Activated CD8-positive, alpha-beta memory T cell treated with anti-CD3 and anti-CD28 coated beads for 4 hours (primary cell): ENCODE results near the gene PARN.
"Not testable (repeated sequence)": the region's sequence is repeated elsewhere in the genome, so short reads cannot be mapped to it uniquely, and the experiment has no call there.

ENCODE experiments used
- DNase-seq, 2 donors: peaks; one replicate each; pipeline ENCODE4 v3.0.0-alpha.2; 2020; ENCODE audit warnings: low read depth in 2 of 2

The PARN gene

GRCh38 chr16:14629919-14630619 is at the start of gene PARN:
TSS of gene PARN (minus strand) at chr16:14630260. CDS start at chr16:14630125, 135 bp downstream.
- DNase-seq = peak; percentile 95

GRCh38 chr16:14678748-14679497 is 48.9 kb upstream of the PARN start:
- no peak for DNase-seq

GRCh38 chr16:14677627-14678026 is 47.6 kb upstream of the PARN start:
- DNase-seq = no peak

GRCh38 chr16:14676633-14677032 is 46.6 kb upstream of the PARN start:
- no peak for DNase-seq

DNA sequence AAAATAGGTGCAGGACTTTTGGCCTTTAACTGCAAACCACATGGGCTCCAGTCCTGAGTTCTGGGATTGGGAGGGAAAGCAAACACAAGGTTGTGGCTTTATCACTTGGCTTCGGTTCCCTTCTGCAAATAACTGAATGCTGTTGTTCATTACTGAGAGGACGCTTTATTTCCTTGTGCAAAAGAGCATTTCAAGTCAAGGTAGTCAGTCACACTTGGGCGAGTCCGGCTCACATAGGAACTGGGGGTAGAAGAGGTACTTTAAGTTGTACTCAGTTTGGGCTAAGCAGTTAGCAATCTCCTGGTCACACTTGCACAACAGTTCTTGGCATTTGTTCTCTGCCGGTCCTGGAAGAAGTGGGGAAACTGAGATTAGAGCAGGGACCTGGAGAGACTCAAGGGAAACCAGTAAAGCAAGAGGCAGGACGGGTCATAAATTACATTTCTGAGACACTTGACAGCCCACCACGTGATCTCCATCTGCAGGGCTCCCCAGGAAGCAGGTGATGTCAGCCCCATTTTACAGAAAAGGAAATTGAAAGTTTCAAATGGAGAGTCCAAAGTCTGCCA is 42.4 kb upstream of the PARN start:
- no peak for DNase-seq

DNA sequence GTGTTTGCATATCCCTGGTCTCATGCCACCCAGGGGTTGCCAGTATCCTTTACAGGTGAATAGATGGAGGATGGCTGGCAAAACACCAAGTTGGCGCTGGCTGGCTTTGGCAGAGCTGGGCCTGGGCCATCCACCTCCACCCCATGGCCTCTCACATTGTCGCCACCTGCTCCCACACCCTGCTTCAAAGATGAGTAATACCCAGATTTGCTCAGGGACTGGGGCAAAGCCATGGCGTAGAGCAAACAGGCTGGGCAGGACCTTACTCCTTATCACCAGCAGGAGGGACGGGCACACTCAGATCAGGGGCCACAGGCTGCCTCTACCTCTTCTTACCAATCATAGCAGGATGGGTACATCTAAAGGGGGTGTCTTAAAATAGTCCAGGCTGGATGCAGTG is 39.7 kb upstream of the PARN start:
- DNase-seq = no peak

DNA sequence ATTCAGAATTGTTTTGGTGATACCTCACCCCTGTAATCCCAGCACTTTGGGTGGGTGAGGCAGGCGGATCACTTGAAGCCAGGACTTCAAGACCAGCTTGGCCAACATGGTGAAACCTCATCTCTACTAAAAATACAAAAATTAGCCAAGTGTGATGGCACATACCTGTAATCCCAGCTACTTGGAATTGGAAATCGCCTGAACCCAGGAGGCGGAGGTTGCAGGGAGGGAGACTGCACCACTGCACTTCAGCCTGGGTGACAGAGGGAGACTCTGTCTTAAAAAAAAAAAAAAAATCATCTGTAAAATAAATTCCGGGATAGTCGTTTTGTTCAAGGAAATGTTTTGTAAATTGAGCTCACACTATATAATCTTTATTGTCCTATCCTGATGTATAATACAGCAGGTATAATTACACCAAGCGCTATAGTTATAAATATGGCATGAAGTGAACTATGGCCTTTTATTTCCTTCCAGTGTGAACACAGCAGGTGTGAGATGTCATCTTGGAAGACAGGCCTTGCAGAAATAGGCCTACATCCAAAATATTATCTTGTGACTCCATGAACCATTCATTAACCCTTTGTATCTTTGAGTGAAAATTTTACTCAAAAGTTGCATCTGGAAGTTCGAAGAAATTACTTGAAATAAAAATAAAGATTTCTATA is 38.6 kb upstream of the PARN start:
- DNase-seq = no peak

- DNase-seq = no peak
These were observed 37.5 kb upstream of the PARN start for GRCh38 chr16:14667347-14668266.

DNA sequence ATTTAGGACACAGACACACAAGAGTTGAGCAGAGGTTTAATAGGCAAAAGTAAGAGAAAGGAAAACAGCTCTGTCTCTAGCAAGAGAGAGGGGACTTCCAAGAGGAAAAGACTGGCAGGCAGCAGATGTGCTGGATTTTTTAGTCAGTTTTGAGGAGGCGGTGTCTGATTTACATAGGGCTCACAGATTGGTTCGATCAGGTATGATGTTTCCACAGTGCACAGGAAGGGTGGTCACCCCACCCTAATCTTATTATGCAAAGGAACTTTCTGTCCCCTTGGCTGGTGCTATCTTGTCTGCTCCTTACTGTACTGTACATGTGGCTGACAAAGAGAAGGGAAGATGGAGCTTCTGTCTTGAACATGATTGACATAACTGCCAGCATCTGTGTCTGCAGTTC is 28.0 kb upstream of the PARN start:
- no peak for DNase-seq

GRCh38 chr16:14652726-14653125 is 22.7 kb upstream of the PARN start:
- no peak for DNase-seq

GRCh38 chr16:14650629-14651028 is 20.6 kb upstream of the PARN start:
- no peak for DNase-seq

DNA sequence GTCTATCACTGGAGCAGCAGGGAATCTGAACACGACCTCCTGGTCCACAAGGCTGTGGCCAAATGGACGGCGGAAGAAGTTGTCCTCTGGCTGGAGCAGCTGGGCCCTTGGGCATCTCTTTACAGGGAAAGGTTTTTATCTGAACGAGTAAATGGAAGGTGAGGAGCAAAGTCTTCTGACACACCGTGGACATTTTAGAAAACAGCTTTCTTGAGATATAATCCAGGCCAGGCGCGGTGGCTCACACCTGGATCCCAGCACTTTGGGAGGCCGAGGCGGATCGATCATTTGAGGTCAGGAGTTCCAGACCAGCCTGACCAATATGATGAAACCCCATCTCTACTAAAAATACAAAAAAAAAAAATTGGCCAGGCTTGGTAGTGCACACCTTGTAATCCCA is 19.8 kb upstream of the PARN start:
- no peak for DNase-seq

DNA sequence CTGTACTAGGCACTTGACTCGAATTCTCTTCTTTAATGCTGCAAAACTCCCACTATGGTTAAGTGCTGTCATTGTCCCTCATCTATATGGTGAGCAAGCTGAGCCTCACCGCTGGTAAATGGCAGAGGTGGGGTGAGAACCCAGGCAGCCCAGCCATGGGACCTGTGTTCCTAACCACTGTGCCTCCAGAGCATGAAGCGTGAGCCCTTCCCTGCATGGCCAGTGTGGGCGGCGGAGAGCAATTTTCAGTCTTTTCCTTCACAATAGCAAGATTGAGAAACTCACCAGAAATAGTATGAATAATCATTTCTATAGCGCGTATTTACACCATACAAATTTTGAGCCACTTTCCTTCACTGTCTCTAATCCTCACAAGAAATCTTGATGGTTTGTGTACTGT is 11.9 kb upstream of the PARN start:
- no peak for DNase-seq

- DNase-seq = no peak
These were observed 11.1 kb upstream of the PARN start for GRCh38 chr16:14641206-14641605.

GRCh38 chr16:14640538-14640937 is 10.5 kb upstream of the PARN start:
- DNase-seq = no peak

- not testable (repeated sequence) for DNase-seq
These were observed 6.8 kb upstream of the PARN start for GRCh38 chr16:14636951-14637240.

DNA sequence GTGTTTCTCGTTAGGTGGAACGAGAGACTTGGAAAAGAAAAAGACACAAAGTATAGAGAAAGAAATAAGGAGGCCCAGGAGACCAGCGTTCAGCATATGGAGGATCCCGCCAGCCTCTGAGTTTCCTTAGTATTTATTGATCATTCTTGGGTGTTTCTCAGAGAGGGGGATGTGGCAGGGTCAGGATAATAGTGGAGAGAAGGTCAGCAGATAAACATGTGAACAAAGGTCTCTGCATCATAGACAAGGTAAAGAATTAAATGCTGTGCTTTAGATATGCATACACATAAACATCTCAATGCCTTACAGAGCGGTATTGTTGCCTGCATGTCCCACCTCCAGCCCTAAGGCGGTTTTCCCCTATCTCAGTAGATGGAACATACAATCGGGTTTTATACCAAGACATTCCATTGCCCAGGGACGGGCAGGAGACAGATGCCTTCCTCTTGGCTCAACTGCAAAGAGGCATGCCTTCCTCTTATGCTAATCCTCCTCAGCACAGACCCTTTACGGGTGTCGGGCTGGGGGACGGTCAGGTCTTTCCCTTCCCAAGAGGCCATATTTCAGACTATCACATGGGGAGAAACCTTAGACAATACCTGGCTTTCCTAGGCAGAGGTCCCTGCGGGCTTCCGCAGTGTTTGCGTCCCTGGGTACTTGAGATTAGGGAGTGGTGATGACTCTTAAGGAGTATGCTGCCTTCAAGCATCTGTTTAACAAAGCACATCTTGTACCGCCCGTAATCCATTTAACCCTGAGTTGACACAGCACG is 6.3 kb upstream of the PARN start:
- not testable (repeated sequence) for DNase-seq

GRCh38 chr16:14635395-14636165 is 5.5 kb upstream of the PARN start:
- no peak for DNase-seq

- DNase-seq = no peak
These were observed 4.3 kb upstream of the PARN start for GRCh38 chr16:14634389-14634725.
